C4-2B (cell line): ENCODE results near the gene SLC13A1.
A peak's percentile ranks its signal among the peaks of the same experiment; 100 is the strongest.

Experiments
- H3K27ac ChIP-seq: fragments of 450-650 bp; 2 replicates; pipeline ENCODE4 v1.5.1; 2017
- CTCF ChIP-seq: fragments of 450-650 bp; conservative IDR thresholded peaks from 2 replicates; pipeline ENCODE4 v1.5.1; 2017; ENCODE audit warnings: mild to moderate bottlenecking
- ZFX ChIP-seq: fragments of 450-650 bp; IDR thresholded peaks from 2 replicates; pipeline ENCODE4 v1.6.1; 2017

SLC13A1 gene

GRCh38 chr7:123210986-123211385, 11.2 kb upstream of the SLC13A1 start:
- TF ChIP-seq ZFX (no peak), CTCF (no peak)
- no peak overlapping the region for H3K27ac ChIP-seq

GRCh38 chr7:123209786-123210185, 10.0 kb upstream of the SLC13A1 start:
- TF ChIP-seq CTCF (no peak), ZFX (no peak)
- H3K27ac ChIP-seq, result no peak overlapping the region

GRCh38 chr7:123208793-123209192, 9.0 kb upstream of the SLC13A1 start:
- no peak for TF ChIP-seq ZFX
- TF ChIP-seq CTCF, result peak; percentile 72
- H3K27ac ChIP-seq, result no peak overlapping the region

GRCh38 chr7:123204206-123204835, 4.6 kb upstream of the SLC13A1 start:
- H3K27ac ChIP-seq, result no peak overlapping the region
- TF ChIP-seq ZFX (no peak), CTCF (no peak)

GRCh38 chr7:123201901-123202300, 2.1 kb upstream of the SLC13A1 start:
- no peak for TF ChIP-seq CTCF
- no peak for TF ChIP-seq ZFX
- H3K27ac ChIP-seq, result no peak overlapping the region

GRCh38 chr7:123198668-123199652, 809 bp downstream of the SLC13A1 start:
- no peak for TF ChIP-seq CTCF
- no peak for TF ChIP-seq ZFX

GRCh38 chr7:123198111-123198510, 1.7 kb downstream of the SLC13A1 start:
- TF ChIP-seq CTCF, result no peak
- TF ChIP-seq ZFX, result no peak
- peak overlapping the region; percentile 73 for H3K27ac ChIP-seq

More at GRCh38 chr7:123198668-123199652, 809 bp downstream of the SLC13A1 start:
- peak overlapping the region; percentile 73 for H3K27ac ChIP-seq
